Kidney tubule cell (primary cell): ENCODE data around the gene SRSF1.

ENCODE experiments used
- DNase-seq: peaks from one replicate; pipeline ENCODE4 v3.0.0-alpha.2; 2018; ENCODE audit warnings: low spot score

Gene SRSF1

DNA sequence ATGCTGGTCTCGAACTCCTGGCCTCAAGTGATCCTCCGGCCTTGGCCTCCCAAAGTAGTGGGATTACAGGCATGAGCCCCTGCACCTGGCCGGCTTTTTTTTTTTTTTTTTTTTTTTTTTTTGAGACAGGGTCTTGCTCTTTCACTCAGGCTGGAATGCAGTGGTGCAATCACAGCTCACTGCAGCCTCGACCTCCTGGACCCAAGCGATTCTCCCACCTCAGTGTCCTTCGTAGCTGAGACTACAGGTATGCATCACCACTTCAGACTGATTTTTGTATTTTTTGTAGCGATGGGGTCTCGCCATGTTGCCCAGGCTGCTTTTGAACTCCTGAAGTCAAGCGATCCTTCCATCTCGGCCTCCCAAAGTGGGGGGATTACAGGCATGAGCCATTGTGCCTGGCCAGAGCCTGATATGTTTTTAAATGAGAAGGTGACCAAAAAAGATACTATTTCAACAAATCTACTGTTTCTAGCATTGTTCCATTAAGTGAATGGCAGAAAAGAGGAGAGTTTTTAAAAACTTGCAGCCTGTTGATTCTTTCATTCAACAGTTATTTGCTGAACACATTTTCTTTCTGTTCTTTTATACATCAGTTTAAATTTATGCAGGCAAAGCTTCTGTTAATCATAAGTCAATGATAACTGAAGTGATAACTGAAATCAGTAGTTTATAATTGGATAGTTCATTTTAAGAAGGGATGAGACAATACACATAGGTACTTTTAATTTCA lies 3.2 kb upstream of the SRSF1 start:
- DNase-seq: no peak

DNA sequence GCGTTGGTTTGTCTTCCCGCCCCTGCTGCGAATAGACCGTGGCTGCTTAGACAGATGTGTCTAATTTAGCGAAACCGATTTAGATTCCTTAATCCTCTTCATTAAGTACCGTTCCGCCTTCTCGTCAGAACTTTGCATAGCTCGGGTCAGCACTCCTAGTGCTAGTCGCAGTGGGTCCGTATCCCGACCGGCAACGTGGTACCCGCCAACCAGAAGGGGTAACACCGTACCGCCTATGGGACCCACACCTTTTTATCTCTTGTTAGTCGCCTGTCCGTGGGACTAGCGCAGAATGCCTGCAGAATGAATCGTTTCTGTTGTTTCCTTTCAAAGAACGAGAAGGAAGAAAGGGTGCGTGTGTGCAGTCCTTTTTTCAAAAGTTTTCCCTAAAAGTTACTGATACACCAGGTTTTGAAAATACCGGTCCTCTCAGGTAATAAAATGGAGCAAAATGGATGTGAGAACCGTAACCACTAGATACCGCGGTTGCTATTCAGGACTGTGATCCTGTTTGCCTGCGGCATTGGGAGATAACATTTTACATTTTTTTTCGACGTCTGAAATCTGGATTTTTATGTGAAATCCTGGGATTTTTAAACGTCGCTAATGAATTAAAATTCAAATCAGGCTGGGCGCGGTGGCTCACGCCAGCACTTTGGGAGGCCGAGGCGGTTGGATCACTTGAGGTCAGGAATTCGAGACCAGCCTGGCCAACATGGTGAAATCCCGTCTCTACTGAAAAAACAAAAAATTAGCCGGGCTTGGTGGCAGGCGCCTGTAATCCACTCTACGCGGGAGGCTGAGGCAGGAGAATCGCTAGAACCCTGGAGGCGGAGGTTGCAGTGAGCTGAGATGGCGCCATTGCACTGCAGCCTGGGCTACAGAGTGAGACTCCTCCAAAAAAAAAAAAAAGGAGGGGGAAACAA lies 998 bp upstream of the SRSF1 start:
- no peak for DNase-seq

DNA sequence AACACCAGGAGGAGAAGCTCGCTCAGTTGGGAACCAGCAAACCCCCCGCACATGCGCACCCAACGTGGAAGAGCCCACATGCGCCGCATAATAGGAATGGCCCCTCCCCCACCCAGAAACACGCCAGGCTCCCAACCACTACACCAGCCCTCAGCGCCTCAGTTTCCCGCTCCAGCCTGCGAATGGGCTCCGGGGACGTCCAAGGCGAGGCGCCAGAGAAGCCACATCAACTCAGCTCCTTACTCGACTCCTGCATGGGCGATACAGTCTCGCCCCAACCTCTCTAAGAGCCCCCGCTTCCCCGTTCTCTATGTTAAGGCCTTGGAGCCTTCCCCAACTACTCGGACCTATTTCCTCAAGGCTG lies 504 bp downstream of the SRSF1 start:
- DNase-seq: peak; percentile 72

DNA sequence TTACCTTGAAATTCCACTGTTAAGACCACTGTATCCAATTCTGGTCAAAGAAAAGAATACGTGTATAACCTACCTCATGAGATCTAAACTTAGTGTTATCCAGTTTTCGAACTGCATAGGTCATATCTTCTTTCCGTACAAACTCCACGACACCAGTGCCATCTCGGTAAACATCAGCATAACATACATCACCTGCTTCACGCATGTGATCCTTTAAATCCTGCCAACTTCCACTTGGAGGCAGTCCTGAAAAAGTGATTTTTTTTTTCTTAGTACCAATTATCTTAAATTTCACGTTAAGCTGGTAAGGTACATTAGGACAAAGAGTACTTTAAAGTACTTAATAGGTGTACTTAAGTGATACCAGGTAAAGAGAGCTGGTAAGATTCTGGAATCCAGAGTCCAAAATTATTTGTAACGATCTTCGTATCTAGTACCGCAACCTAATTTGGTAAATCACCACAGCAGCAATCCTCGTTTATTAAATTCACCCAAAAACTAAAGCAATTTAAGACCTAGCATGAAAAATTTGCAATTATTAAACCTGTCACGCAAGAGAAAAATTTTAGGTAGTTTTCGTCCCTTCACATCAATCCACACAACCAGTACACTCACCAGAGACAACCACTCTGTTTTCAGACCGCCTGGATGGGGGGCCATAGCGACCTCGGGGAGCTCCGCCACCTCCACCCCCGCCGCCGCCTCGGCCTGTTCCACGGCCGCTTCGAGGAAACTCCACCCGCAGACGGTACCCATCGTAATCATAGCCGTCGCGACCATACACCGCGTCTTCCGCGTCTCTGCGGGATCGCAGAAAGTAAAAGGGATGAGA lies 1.1 kb downstream of the SRSF1 start:
- no peak for DNase-seq

DNA sequence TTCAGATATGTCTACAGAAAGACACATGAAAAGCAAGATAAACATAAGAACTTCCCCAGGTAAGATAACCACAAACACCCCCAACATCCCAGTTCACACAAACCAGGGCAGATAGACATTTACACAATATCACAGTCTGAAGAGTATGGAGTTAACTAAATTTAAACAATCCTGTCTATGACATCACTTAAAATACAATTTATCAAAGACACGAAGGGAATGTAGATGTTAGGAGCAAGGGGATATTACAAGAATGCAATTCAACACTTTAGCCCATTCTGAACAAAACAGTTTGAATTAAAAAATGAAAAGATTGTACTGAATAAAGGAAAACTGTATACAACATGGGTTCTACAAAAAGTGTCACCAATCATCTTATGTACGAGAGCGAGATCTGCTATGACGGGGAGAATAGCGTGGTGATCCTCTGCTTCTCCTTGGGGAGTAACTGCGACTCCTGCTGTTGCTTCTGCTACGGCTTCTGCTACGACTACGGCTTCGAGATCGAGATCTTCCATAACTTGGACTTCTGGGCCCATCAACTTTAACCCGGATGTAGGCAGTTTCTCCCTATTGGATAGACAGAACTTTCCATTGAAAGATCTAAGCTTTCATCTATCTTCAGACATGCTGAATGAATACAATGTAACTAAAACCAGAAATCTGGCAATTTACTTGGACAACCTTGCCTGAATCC lies 1.9 kb downstream of the SRSF1 start:
- no peak for DNase-seq

DNA sequence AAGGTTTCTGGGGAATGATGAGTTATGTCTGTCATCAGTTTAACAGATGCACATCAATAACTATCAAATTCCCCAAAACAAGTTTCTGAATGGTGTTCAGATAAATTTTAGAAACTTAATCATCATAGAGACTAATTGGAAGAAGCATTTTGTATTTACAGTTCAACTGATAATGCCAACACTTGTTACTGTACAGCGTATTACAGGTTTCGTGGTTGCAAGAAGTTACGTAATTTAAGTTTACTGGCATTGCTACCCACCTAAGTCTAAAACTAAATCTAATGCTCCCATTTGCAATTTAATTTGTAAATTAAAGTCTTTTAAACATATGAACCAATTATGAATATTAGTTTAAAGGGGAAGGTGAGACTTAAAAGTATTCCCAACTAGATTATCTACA lies 3.0 kb downstream of the SRSF1 start:
- DNase-seq: no peak

DNA sequence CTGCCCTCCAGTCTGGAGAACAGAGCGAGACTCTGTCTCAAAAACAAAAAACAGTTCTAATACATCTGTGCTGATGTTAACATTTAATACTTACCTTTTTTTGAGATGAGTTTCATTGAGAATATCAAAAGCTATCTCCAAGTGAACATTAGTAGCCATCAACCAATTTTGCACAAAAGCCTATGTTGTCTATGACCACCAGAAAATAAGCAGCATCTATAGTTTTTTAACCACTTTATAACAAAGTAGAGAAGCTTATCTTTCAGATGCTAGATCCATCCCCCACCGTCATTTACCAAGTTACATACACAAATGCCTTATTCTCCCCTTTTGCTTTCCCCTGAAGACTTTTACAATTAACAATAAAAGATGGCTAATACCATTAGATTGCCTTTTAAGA lies 4.1 kb downstream of the SRSF1 start:
- no peak for DNase-seq

DNA sequence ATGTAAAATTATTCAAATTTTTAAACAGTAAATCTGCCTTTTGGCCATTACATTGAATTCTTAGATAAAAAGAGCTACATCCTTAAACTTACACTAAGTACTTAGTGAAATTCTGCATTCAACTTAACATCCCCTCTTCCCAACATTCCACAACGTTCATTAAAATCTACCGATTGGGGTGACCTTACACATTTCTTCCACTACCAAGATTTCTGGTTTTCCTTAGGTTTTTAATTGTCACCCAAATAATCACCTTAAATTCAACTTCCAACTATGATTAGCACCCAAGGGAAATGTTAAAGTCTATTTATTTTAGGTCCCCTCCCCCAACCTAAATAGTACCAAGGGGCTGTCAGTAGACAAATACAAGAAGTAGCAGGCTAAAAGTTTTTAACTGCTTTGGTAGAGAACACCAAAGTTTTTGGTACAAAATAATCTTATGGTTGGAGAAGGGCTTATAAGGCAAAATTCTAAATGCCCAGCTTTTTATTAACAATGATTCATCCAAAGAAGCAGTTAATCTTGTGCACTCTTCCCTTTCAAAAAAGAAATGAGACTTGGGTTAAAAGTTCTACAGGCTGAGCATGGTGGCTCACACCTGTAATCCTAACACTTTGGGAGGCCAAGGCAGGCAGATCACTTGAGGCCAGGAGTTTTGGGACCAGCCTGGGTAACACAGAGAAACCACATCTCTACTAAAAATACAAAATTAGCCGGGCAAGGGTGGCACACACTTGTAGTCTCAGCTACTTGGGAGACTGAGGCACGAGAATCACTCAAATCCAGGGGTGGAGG lies 4.7 kb downstream of the SRSF1 start:
- DNase-seq: no peak

DNA sequence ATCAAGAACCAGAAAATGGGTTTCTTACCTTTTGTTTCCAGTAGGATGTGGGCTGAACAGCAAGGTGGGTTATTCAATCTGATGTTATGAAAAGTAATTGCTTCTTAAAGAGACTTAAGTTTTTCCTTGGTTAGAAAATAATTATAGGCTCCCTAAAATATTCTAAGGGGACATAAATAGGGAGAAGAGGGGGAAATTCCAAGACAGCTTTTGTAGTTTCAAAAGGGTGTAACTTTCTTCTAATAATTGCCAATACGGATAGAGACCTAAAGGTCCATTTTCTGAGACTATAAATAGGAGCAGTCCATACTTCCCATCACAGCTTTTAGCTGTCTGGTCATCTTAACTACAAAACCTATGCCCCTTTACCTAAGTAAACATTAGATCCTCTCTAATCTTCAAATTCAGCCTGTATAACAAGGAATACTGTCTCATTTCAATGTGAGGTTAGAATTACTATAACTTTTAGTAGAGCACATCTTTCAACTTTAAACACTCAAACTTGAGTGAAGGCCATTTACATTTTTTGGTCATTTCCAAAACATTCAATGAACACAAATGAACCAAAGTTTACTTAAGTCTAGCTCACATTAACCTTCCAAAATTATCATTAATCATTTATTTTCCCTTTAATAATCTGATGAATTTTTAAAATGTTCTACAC lies 5.5 kb downstream of the SRSF1 start:
- DNase-seq: no peak

DNA sequence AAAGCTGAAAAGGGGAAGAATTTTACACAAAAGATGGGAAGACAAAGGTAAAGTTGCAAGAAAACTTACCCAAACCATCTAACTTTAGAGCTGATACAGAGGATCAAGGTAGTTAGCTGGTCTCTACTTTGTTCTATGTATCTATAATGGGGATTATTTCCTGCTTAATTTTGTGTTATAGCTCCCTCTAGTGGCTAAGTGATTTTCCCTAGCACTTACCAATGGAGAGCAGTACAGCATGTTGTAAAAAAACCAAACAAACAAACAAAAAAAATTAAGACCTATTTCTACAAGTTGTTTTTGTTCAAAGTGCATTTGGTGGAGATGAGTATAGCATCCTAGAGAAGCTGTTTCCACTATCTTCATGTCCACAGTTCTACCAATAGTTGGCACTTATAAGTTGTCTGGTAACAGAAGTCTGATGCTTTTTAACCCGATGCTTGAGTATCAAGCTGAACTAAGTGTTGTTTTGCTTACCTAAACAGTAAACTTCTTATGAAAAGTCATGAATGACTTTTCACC lies 7.5 kb downstream of the SRSF1 start:
- peak; percentile 81 for DNase-seq

DNA sequence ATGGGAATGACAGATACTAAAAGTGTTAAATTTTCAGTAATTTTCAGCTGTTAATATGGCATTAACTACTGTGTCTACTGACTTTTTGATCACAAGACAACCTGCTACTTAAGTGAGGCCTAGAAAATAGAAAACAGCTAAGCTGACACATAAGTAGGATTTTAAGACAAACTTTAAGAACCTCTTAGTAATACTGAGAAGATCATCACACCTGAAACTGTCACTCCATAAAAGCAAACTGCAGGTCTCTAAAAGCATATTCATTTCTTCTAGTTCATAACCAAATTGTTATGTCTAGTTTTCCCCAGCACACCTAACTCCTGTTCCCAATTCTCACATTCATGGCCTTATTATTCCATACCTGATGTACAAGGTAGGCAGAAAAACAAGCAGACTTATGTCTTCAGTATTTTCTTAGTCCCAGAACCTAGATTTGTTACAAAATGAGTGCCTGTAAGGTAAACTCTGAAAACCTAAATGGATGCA lies 8.0 kb downstream of the SRSF1 start:
- no peak for DNase-seq

DNA sequence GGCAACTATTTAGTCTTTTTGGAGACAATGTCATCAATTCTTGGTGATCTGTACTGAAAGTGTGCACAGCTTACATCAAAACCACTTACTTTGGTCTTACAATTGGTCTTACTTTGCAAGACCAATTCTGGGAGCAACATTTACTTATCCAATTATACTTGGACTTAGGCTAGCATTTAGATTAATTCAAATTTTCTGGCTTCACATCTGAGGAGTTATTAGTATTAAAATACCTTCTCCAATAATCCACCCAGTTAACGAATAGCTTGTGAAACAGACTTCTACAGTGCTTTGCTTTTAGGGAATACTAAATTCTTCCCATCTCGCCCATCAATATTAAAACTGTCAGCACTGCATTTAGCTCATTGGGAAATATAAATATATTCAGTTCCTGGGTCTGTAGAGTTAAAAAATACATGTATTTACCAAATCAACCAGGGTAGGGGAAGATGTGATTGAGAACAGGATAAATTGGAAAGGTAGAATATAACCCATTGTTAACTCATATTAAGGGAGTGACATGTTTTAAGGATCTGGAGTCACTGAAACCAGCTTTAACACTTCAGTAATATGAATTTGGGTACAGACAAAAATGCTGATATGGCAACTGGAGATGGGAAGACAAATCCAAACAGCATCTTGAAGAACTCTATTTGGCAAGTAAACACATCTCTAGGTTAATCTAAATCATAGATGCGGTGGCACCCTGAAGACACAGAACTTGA lies 9.8 kb downstream of the SRSF1 start:
- no peak for DNase-seq

DNA sequence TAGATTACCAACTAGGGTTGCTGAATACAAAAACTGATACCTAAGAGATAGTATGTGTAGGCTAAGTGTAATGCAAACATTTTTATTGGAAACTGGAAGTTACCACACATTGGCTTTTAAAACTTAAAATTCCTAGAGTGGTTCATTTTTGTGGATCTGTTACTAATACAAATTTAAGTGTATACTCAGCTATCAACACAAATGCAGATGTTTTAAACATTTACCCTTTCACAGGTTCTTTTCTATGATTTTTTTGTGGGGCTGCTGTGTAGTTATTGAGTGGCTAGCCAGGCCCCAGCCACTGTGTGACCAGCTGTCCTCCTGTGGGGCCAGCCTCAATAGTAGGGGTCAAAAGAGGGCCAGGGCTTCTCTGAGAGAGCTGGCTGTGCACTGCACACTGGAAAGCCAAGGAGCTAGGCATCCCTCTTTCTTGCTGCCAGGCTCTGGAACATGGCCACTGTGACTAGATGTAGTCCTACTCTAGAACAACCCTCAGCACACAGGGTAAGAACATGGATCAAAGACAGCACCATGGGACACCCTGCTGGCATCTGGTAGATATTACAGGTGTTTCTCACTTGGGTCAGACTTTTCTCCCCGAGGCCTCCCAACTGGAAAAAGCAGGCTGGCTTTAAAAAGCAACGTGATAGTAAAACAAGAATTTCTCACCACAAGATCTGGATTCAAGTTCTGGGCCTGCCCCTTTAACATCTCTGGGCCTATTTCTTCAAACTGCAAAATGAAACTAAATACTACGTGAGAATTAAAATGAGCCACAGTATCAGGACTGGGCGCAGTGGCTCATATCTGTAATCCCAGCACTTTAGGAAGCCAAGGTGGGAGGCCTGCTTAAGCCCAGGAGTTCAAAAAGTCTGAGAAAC lies 11.7 kb downstream of the SRSF1 start:
- peak; percentile 83 for DNase-seq

DNA sequence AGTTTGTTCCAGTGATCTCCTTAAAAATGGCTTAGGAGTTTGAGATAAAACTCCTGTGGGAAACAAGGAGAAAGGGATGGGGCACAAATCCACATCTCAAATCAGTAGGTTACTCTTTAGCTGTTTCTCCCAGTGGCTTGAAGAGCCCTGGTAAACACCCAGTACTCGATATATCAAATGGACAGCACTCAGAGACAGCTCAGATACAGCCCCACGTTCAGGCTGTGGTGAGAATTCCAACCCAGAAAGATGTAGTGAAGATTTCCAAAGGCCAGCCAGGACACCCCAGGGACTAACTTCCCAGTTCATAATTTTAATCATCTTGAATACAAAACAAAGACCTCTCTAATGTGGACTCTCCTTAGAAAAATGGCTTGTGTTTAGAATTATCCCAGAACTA lies 12.6 kb downstream of the SRSF1 start:
- DNase-seq: no peak

DNA sequence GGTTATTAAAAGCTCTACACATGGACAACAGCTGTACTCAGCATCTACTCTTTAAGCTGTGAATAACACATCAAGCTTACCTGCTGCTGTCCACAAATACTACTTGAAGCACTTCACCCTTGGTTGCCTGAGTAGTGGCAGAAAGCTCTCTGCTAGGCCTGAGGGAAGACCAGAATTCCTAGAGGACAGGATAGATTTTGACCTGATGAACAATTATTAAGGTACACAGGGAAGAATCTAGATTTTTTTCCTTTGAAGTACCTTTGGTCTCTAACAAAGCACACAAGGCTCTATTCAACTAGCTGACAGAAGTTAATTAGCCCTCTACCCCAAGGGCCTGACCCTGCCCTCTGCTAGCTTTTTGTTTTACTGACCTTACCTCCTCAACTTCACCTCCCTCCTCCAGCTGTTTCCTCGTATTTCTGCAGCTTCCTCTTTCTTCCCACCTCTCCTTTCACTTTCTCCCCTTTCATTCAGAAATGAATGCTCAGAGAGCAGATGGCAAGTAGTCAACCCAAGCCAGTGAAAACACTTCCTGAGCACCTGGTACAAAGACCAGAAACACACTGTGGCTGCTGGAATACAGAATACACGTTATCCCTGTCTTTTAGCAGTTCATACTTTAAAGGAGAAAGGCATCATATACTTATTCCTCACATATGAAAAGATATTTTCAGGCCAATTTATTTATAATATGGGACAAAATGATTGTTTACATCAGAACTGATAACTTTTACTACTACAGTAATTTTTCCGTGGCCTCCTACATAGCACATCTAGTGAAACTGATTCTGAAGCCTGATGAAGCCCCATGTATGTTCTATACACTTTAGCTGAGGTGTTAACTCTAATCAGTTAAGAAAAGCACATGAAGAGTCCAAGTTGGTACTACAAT lies 13.3 kb downstream of the SRSF1 start:
- no peak for DNase-seq

DNA sequence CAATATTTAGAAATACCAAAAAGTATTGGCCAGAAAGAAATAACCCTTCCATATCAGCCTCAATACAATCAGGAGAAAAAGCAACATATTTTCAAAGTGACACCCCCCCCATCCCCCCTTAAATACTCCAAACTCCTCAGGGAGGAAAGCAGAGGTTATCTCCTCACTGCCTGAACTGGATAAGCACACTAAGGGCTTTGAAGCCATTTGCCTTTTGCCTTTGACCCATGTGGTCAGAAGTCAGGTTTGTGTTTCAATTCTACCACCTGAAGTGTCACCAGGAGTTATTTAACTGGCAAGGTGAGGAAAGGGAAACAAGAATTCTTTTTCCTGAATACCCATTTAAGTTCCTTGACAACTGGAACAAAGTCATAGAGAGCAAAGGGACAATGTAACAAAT lies 15.5 kb downstream of the SRSF1 start:
- no peak for DNase-seq

DNA sequence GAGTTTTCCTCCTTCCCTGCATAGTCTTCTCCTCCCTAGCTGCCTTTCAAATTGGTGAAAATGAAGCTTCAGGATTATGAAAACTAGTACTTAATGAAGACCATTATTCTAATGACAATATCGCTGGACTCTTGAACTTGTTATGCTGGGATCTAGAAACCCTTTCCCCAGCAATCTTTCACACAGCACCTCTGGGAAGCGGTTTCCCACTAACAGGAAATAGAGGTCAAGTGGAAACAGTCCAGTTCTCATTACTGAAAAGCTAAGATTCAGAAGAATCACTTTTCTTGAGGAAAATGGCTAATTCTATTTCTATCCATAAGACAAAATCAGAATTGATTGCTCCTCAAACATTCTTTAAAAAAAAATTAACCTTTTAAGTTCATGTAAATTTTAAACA lies 17.0 kb downstream of the SRSF1 start:
- no peak for DNase-seq
